ENCODE results near the gene FIGNL2. TPM values are rescaled to one million over a fixed set of nuclear protein-coding genes. Genes with fewer than 3 reads are reported as not detected.
A peak's percentile ranks its signal among the peaks of the same experiment; 100 is the strongest.

FIGNL2 gene
- total RNA-seq, 6 experiments from 2014 or later: 0.14 to 1.8 (median 0.55) TPM

DNA sequence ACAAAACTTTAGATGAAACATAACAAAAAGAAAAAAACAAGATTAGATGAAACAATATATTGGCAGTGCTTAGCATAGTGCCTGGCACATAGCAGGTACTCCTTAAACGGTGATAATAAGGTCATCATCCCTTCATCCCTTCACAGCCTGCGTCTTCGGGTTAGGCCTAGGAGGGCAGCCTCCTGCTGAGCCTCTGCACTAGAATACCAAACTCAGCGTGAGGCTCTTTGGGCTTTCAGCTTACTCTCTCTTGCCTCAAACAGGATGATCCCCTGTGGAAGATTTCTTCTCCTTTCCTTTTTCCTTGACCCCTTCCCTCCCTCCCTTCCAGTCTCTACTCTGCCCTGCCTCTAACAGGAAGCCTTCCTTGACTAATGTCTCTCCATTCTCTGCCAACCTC, 14.4 kb upstream of the FIGNL2 start:
- Histone ChIP-seq H3K4me3 (no peak overlapping the region), H3K36me3 (no peaks in the 10 kb centered on the region), H3K27ac (no peak overlapping the region), H3K9me3 (no peaks in the 10 kb centered on the region), H3K27me3 (no peaks in the 10 kb centered on the region), H3K4me1 (peaks cover 0 to 11% (median 0%) of the 10 kb centered on the region in 4 donors)
- DNase-seq (peak in 1 of 3 donors; percentile 6), ATAC-seq (no peak)
- TF ChIP-seq, protein P1, sequence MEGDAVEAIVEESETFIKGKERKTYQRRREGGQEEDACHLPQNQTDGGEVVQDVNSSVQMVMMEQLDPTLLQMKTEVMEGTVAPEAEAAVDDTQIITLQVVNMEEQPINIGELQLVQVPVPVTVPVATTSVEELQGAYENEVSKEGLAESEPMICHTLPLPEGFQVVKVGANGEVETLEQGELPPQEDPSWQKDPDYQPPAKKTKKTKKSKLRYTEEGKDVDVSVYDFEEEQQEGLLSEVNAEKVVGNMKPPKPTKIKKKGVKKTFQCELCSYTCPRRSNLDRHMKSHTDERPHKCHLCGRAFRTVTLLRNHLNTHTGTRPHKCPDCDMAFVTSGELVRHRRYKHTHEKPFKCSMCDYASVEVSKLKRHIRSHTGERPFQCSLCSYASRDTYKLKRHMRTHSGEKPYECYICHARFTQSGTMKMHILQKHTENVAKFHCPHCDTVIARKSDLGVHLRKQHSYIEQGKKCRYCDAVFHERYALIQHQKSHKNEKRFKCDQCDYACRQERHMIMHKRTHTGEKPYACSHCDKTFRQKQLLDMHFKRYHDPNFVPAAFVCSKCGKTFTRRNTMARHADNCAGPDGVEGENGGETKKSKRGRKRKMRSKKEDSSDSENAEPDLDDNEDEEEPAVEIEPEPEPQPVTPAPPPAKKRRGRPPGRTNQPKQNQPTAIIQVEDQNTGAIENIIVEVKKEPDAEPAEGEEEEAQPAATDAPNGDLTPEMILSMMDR (IDR thresholded peaks at IDR 0.05): no peak
- TF ChIP-seq POLR2A (IDR thresholded peaks at IDR 0.05): no peak
- WGBS (ENCODE audit: insufficient coverage, low coverage, low lambda C conversion rate, missing lambda C conversion rate): 79% methylated on average over 4 of the region's 4 CpGs
- intact Hi-C loops (cut with DNase I): no loop called here

DNA sequence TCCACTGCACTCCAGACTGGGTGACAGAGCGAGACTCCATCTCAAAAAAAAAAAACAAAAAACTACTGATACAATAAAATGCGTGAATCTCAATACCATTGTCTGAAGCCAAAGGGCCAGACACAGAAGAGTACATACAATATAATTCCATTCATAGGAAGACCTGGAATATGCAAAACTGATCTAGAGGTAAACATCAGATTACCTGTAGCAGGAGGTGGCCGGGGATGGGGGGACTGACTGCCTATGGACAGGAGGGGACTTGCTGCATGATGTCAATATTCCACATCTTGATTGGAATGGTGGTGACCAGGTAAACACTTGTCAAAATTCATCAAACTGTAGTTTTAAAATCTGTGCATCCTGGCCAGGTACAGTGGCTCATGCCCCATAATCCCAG, 12.5 kb upstream of the FIGNL2 start:
- ATAC-seq (no peak), DNase-seq (no peak)
- Histone ChIP-seq H3K27me3 (no peaks in the 10 kb centered on the region), H3K9me3 (no peaks in the 10 kb centered on the region), H3K4me3 (no peak overlapping the region), H3K4me1 (peaks cover 0 to 11% (median 0%) of the 10 kb centered on the region in 4 donors), H3K27ac (no peak overlapping the region), H3K36me3 (no peaks in the 10 kb centered on the region)
- WGBS (ENCODE audit: insufficient coverage, low coverage, low lambda C conversion rate, missing lambda C conversion rate): 100% methylated on average over 1 of the region's 3 CpGs
- TF ChIP-seq, protein P1 (IDR thresholded peaks at IDR 0.05): no peak
- TF ChIP-seq POLR2A (IDR thresholded peaks at IDR 0.05): no peak
- intact Hi-C loops (cut with DNase I): no loop called here

DNA sequence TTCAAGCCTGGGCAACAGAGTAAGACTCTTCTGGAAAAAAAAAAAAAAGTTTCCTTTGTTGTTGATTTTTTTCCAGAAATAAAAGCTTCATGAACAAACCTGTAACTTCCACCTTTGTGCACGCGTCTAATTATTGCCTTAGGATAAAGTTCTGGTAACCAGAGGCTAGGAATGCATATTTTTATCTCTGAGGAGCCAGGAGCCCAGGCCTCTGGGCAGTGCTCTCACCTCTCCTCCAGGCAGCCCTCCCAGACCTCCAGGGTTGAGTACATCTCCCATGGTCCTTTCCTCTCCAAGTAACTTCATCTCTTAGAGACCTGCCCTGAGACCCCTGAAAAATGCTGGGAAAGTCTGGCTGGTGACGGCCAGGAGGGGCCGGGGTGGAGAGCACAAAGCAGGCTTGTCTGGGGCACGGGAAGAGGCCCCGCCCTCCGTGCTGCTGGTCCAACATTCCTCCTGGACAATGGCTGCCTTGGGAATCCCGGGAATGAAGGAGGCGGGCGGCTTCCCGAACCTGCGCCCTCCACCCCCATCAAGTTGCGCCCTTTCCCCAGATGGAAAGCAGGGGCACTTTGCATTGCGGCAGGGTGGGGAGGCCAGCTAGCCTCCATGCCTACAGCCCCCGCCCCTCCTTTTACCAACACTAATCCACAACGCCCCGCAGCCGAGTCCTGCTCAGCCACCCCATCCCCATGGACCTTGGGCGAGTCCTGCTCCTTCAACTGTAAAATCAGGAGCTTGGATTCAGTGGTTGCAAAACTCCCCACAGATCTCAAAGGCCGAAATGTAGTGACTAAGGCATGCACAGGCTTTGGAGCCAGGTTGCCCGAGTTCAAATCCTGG, 7.3 kb upstream of the FIGNL2 start:
- no peaks in the 10 kb centered on the region for H3K27me3 ChIP-seq

DNA sequence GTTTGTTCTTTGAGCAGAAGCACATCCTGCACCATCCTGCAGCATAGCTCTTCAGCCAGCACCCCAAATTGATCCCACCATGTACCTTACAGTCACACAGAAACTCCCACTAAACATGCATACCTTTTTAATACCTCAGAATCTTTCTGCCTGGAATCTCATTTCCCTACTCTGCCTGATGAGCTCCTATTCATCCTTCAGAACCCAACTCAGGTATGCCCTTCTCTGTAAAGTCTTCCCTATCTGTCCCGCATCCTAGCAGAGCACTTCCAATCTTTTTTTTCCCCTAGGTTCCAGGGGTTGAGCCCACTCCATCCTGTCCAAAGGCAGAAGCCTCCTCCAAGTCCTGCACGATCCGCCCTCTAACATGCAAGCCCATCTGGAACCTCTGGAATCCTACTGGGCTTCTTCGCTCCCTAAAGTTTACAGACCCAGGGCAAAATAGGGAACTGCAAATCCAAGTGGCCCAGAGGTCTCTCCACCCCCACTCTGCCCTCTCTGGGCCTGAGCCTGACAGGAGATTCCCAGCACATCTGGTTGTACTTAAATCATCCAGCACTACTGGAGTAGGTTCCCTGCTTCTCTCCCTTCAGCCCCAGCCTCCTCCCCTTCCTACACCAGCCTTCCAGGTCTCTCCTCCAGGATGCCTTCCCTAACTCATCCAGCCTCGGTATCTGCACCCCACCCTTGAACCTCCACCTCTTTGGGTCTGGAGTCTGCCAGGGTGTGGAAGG, 4.1 kb upstream of the FIGNL2 start:
- 87% methylated on average over 5 of the region's 5 CpGs for WGBS (ENCODE audit: insufficient coverage, low coverage, low lambda C conversion rate, missing lambda C conversion rate)

More for the DNA sequence above, 7.3 kb upstream of the FIGNL2 start:
- ATAC-seq (peak; percentile 37 to 71 (median 65)), DNase-seq (no peak)
- no peak overlapping the region for H3K4me3 ChIP-seq
- H3K9me3 ChIP-seq: no peaks in the 10 kb centered on the region
- intact Hi-C loops (cut with DNase I): no loop called here
- TF ChIP-seq, protein P1 (IDR thresholded peaks at IDR 0.05): no peak
- no peak for TF ChIP-seq POLR2A (IDR thresholded peaks at IDR 0.05)
- no peaks in the 10 kb centered on the region for H3K36me3 ChIP-seq
- WGBS (ENCODE audit: insufficient coverage, low coverage, low lambda C conversion rate, missing lambda C conversion rate): 45% methylated on average over 9 of the region's 21 CpGs
- H3K27ac ChIP-seq: no peak overlapping the region
- H3K4me1 ChIP-seq: no peaks in the 10 kb centered on the region

More for the DNA sequence above, 4.1 kb upstream of the FIGNL2 start:
- ATAC-seq: no peak
- TF ChIP-seq, protein P1 (IDR thresholded peaks at IDR 0.05): no peak
- no peak for TF ChIP-seq POLR2A (IDR thresholded peaks at IDR 0.05)
- no peaks in the 10 kb centered on the region for H3K9me3 ChIP-seq
- H3K4me3 ChIP-seq: no peak overlapping the region
- peaks cover 0 to 6% (median 1%) of the 10 kb centered on the region in 4 donors for H3K4me1 ChIP-seq
- DNase-seq: no peak
- no peak overlapping the region for H3K27ac ChIP-seq
- peaks cover 0 to 4% of the 10 kb centered on the region in 2 donors for H3K27me3 ChIP-seq
- H3K36me3 ChIP-seq: no peaks in the 10 kb centered on the region
- intact Hi-C loops (cut with DNase I): no loop called here

Data from right lobe of liver (tissue), 6 donors.